NCI-H1436 treated with DMSO at 0.1 percent for 48 hours (cell line): ENCODE measurements around the gene RNH1.

ENCODE experiments used
- DNase-seq: peaks from one replicate; lab custom pipeline; 2025; lab: John Stamatoyannopoulos, UW

RNH1 gene

DNA sequence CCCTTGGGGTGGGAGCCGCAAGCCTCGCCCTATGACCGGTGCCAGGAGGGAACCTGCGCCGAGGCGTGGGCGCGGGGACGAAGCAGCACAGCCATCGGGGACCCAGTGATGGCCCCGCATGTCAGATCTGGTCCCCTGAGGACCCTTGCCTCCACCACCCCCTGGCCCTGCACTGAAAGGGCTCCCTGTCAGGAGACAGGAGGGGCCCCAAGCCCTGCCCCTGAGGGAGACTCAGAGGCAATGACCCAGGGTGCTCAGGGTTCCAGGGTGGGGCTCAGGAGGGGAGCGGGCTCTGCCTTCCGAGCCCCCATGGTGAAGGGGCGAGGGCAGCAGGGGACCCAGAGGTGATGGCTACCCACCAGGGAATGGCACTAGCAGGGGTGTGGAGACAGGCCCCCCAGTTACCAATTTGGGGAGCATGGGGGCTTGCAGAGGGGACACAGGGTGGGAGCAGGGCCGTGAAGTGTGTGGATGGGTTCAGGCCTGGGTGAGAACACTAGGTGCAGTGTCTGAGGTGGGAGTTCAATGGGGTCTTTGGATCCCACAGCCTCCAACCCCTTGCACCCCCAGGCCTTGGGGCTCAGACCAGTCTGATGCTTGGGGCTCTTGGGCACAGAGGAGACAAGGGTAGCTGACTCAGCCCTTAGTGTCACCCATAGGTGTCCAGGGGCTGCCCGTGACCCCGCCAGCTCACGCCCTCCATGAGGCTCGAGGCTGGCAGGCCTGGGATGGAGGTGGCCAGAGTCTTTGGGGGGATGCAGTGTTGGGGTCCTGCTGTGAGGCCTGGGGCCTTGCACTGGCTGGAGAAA is 30.8 kb upstream of the RNH1 start:
- no peak for DNase-seq

DNA sequence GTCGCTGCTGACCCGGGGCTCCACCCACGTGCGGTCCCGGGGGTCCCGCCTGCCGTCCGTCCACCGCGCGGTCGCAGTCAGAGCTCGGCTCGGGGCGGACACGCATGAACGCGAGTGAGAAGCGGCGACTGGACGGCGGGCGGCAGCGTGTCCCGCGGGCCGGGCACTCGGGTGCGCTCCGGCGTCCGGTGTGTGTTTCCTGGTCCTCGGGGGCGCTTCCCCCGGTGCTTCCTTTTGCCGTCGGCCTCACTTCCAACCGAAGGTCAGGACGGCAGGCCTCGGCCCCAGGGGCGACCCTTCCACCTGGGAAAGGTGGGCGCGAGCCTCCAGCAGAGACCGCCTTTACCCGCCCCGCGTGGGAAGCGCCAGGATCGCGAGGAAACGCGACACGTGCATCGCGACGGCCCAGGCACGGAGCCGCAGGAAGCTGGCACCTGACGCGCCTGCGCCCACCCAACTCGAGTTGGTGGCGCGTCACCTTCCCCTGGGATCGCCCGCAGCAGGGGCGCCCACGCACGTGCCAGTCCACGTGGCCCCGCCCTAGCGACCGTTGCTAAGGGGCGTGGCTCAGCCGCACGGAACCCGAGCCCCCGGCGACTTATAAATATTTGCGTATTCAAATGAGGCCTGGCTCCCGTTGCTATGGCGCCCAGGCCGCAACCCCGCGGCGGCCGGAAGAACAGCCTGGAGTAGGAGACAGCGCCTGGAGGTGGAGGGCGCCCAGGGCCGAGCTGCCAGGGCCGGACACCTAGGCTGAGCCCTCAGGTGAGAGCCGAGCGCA is 30.0 kb upstream of the RNH1 start, which contains the start of gene LRRC56:
TSS of gene LRRC56 (plus strand) at position 687 of the 781 bp plus-strand sequence. CDS start 3,158 bp downstream, outside the sequence.
- peak; percentile 37 for DNase-seq

DNA sequence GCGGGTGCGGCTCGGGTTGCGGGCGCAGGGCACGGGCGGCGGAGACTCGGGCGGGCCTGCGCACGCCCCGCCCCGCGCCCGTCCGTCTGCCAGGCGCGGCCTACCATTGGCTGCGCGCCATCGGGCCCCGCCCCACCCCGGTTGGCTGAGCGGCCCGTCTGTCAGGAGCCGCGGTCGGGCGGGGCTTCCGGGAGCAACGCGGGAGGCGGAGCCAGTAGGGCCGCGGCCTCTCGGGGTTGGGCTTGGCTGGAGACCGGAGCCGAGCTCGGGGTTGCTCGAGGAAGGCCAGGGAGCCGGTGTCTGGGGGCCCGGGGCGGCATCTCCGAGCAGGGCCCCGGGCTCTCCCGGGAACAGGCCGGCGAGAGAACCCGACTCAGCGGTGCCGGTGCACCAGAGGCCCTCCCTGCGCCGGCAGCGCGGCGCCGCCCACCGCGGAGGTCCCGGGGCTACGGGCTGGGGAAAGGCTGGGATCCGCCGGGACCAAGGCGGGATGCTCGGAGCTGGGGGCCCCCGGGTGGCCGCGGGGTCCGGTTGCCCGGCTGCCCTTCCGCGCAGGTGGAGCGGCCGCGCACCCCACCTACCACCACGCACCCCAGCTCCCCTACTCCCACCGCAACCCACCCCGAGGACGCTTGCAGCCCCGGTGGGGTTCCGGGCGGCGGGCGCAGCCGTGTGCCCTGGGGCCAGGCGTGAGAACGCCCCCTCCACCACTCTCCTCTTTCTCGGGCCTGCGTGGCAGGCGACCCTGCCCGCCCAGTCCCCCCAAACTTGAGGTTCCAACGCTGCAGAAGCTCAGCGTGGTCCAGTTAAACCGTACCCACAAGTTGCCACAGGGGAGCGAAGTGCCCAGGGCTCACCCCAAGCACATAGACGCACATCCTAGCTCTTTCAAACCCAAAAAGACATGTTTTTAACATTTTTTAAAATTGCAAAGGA is 28.7 kb upstream of the RNH1 start, which contains the start of gene HRAS:
TSS of gene HRAS (minus strand) at position 58 of the 936 bp plus-strand sequence.
- peak; percentile 53 for DNase-seq

DNA sequence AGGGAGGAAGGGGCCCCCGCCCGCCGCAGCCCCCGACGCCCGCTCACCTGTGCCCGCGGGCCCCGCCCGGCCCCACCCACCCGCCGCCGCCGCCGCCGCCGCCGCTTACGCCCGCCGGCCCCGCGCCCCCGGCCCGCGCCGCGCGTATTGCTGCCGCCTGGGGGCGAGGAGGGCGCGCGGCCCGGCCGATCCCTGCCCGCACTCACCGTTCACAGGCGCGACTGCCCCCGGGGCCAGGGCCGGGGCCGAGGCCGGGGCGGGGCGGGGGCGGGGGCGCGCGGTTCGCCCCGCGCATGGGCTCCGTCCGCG is 28.1 kb upstream of the RNH1 start:
- no peak for DNase-seq

DNA sequence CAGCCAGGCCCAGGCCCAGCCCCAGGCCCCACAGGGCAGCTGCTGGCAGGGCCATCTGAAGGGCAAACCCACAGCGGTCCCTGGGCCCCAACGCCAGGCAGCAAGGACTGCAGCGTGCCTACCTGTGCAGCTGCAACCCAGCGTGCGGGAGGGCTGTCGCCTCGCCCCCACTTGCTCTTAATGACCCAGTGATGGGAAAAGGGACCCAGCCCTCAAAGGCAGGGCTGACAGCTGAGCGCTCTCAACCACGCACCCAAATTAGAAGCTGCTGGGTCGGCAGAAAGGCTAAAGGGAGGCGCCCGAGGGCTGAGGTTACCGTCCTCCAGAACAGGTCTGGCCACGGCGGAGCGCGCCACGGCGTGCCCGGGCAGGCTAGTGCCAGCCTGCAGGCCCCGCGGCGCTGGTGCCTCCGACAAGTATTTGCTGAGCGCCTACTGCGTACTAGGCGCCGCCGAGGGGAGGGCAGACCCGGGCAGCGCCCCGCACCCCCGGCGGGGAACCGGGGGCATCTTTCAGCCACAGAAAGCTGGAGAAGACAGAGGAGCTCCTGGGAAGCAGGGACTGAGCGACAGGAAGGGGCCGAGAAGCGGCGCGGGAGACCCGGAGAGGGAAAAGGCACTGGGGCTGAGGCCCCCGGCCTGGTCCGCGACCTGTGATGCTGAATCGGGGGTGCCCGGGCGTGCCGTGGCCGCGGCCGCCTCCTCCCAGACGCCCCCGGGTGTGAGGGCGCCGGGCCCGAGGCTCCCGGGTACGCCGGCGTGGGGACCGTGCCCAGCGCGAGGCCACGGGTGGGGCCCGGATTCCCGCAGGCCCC is 27.6 kb upstream of the RNH1 start:
- no peak for DNase-seq

DNA sequence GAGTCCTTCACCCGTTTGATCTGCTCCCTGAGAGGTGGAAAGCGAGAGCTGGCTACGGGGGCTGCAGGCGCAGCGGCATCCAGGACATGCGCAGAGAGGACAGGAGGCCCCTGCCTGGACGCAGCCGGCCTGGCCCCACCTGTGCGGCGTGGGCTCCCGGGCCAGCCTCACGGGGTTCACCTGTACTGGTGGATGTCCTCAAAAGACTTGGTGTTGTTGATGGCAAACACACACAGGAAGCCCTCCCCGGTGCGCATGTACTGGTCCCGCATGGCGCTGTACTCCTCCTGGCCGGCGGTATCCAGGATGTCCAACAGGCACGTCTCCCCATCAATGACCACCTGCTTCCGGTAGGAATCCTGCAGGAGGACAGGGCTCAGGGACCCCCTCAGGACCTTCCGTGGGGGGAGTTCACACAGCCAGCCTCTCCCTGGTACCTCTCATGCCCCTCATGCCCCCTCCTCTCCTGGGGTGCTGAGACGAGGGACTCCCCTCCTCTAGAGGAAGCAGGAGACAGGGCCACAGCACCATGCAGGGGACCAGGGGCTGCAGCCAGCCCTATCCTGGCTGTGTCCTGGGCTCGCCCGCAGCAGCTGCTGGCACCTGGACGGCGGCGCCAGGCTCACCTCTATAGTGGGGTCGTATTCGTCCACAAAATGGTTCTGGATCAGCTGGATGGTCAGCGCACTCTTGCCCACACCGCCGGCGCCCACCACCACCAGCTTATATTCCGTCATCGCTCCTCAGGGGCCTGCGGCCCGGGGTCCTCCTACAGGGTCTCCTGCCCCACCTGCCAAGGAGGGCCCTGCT is 26.7 kb upstream of the RNH1 start:
- no peak for DNase-seq

DNA sequence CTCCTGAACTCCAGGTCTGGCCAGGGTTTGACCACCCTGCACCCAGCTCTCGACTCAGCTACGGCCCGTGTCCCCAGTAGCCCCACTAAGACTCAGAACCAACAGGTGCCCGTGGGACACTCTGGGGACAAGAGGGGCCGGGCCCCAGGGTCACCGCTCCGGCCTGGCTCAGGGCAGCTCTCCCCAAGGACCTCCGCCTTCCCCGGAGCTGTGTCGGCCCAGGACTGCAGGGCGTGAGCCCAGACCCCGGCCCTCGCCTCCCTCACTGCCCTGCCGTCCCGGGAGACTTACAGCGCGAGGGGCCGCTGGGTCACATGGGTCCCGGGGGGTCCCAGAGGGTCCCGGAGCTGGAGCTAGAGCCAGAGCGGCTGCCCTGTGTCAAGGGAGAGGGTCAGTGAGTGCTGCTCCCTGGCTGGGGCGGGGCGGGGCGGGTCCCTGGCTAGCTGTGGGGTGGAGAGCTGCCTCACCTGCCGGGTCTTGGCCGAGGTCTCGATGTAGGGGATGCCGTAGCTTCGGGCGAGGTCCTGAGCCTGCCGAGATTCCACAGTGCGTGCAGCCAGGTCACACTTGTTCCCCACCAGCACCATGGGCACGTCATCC is 26.0 kb upstream of the RNH1 start:
- no peak for DNase-seq

DNA sequence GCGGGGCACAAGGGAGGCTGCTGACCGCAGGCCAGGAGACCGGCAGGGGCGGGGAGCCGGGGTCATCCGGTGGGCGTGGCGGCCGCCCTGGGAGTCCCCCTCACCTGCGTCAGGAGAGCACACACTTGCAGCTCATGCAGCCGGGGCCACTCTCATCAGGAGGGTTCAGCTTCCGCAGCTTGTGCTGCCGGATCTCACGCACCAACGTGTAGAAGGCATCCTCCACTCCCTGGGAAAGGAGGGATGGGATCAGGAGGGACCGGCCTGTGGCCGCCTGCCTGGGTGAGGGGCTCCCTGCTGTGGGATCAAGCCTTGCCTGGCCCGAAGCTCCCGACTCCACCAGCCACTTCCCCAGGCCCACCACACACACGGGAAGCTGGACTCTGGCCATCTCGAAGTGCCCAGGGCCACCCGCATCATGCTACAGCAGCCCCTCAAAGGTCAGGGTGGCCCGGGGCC is 25.5 kb upstream of the RNH1 start:
- no peak for DNase-seq

DNA sequence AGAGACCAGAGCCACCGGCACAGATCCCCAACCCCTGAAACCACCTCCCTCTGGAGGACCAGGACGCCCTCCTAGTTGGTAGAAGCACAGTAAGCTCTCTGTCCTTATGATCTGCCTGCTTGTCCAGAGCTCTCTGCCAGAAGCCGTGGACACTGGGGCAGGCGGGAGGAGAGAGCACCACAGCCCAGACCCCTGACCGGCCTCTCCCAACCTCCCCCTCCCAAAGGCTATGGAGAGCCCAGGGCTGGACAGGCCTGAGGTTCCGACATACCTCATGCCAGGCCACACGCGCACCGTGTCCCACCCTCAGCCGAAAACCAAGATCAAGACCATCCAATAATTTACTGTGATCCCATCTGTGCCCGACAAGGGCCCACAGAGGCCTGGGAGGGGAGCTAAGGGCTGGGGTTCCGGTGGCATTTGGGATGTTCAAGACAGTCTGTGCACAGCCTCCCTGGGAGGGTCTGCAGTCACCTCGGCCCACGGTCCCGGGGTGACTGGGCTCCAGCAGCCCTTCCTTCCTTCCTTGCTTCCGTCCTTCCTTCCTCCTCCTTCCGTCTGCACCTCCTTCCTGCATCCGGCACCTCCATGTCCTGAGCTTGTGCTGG is 25.0 kb upstream of the RNH1 start:
- no peak for DNase-seq

DNA sequence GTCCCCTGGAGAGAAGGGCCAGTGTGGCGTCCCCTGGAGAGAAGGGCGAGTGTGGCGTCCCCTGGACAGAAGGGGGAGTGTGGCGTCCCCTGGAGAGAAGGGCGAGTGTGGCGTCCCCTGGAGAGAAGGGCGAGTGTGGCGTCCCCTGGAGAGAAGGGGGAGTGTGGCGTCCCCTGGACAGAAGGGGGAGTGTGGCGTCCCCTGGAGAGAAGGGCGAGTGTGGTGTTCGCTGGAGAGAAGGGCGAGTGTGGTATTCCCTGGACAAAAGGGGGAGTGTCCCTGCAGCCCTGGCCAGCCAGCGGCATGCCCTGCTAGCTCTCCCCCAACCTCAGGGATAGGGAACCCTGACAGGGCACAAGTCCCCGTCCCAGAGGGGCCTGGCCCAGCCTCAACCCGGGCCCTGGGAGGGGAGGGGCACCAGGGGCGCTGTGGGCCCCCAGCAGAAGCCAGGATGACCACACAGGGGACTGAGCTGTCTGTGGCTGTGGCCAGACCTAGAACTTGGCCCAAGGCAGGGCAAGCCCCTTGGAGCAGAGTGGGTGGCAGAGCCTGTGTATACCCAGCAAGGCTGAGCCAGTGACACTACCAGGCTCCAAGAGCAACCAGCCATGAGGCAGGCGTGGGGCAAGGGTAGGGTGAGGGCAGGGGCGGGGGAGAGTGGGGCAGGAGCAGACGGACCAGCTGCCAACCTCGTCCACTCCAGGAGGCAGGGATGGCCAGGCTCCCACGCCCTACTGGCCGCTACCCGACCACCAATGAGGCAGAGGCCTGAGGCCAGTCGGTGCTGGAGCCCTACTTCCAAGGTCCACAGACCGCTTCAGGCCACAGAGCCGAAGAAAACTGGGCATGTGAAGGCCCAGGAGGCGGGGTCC is 24.2 kb upstream of the RNH1 start:
- DNase-seq, result no peak

DNA sequence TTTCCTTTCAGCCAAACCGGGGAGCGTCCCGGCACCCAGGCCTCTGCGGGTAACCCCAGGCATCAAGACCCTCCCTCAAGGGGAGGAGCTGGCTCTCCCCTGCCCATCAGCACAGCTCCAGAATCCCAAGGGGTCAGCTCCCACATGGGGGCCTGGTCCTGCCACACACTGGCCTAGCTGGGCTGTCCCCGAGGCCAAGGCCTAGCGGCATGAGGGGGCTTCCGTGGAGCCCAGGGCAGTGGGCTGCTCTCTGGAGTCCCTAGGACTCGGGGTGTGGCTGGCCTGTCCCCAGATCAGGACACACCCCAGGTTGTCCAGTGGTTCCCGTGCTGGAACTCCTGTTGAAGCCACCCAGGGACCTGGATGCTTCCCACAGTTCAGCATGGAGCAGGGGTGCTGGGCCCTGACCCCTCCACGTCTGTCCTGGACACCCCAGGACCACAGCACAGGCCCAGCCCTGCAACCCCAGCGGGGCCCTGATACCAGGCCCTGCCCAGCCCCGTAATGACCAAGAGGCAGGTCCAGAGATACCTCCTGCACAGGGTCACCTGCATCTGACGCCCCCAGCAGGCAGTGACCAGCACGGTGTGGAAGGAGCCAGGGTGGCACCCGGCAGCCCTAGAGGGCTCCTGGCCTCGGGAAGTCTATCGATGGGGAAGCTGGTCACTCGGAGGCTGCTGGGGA is 22.8 kb upstream of the RNH1 start:
- no peak for DNase-seq

DNA sequence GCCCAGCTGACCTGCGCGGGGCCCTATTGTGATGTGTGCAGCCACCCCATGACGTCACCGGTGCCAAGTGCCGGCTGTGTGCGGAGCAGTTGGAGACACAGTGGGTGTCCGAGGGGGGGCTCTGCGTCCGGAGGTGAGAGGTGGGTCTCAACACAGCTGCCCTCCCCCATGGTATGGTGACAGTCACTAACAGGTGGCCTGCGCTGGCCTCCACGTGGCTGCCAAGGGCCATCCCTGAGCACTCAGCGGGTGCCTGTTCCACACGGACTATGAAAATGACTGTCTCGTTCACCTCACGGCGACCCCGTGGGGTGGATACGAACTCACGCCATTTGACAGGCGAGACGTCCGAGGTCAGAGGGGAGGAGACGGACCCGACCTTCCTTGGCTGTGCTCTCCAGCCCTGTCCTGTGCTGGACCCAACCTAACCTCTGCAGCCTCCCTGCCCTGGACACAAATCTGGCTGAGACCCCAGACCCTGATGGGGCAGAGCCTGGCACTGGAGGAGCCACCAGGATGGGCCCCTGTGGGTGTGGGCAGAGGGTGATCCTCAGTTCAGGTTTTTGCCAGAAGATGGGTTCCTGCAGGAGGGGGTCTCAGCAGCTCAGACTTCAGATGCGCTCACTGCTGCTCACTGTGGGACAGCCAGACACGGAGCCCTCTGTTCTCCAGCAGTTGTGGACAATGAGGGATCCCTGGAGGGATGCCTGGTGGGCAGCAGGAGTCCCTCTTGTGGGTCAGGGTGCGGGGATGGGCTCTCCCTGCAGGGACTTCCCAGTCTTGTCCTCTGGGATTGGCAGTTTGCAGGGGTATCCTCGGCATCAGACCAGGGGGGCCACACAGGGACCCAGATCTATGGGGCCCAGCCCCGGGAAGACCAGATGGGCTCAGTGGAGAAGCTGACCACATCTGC is 22.0 kb upstream of the RNH1 start:
- no peak for DNase-seq

DNA sequence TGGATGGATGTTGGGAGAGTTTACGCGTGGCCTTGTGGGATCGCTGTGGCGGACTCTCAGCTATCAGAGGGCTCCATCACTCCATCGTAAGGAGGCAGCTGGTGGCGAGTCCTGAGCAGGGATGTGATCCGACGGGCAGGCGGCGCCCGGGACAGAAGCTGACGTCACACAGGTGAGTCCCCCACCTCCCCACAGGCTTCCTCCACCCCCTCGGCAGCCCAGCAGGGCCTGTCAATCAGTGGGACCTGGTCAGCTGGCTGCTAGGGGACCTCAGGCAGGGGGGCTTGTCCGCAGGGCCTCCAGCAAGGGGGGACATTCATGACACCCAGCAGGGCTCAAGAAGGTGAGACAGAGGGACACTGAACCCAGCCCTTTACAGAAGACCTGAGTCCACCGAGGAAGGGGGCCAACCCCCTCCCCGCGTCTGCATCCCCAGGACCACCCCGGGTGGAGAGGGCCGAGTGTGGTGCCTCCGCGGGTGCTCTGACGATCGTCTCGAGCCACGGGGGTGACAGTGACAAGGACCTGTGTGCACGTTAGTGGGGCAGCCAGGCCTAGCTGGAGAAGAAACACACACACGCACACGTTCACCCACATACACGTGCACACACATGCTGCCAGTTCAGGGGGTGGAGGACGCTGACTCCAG is 21.2 kb upstream of the RNH1 start:
- DNase-seq, result no peak

DNA sequence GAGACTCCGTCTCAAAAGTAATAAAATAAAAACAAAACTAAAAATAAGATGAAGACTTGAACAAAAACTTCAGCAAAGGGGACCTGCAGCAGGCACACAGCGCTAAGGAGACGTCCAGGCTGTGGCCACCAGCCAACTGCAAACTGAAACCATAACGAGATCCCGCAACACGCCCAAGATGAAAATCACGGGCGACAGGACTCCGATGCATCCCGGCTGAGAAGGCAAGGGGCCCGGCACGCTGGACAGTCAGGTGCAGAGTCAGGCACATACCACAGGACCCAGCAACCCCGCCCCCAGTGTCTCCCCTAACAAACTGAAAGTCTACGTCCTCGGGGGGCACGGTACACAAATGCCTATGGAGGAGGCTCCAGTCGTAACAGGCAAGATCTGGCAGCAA is 19.1 kb upstream of the RNH1 start:
- no peak for DNase-seq

DNA sequence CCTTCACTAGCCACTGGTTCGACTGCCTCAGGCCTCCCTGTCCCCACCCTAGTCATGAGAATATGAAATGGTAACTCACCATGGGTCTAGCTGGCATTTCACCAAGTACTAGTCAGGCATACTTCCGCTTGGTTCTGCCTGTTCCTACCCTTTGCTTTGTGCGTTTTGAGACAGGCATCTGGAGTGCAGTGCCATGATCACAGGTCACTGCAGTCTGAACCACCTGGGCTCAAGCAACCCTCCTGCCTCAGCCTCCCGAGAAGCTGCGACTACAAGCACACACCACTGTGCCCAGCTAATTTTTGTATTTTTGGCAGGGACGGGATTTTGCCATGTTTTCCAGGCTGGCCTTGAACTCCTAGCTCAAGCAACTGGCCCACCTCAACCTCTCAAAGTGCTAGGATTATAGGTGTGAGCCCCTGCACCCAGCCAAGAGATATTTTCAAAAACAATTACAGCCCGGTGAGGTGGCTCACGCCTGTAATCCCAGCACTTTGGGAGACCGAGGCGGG is 14.2 kb upstream of the RNH1 start:
- no peak for DNase-seq
